Measurements from ENCODE around the gene PPEF1. TPM values are rescaled to one million over a fixed set of nuclear protein-coding genes. Genes with fewer than 3 reads are reported as not detected.

PPEF1 gene
- total RNA-seq, 2 experiments from 2014 or later = not detected

Other genes starting within 250 kb of the PPEF1 start
- not detected in 2 replicates for gene RS1, start 35.5 kb upstream of the PPEF1 start, total RNA-seq (2014; rRNA removed; shearing (Covaris generic))
- not detected in 2 replicates for gene RS1, start 35.5 kb upstream of the PPEF1 start, total RNA-seq (2022)